Type B pancreatic cell (in vitro differentiated cells): ENCODE measurements around the gene SLC14A1. TPM values are rescaled to one million over a fixed set of nuclear protein-coding genes. Genes with fewer than 3 reads are reported as not detected.

Experiments used
- DNase-seq: peaks from one replicate; pipeline ENCODE4 v3.0.0; 2021; ENCODE audit warnings: mixed read lengths; ENCODE audit not compliant: unreplicated experiment; ENCODE audit errors: extremely low spot score
- H3K27ac Mint-ChIP-seq: 2 replicates; pipeline ENCODE4 v1.8.0; 2021; ENCODE audit warnings: mild to moderate bottlenecking, mixed read lengths
- H3K27me3 Mint-ChIP-seq: 2 replicates; pipeline ENCODE4 v1.8.0; 2021; ENCODE audit warnings: mixed read lengths
- H3K36me3 Mint-ChIP-seq: 2 replicates; pipeline ENCODE4 v1.8.0; 2021; ENCODE audit warnings: mixed read lengths
- H3K4me1 Mint-ChIP-seq: one replicate; pipeline ENCODE4 v1.8.0; 2021; ENCODE audit warnings: mixed read lengths; ENCODE audit not compliant: unreplicated experiment
- H3K4me3 Mint-ChIP-seq: 2 replicates; pipeline ENCODE4 v1.8.0; 2021; ENCODE audit warnings: mild to moderate bottlenecking, mixed read lengths
- H3K9me3 Mint-ChIP-seq: 2 replicates; pipeline ENCODE4 v1.8.0; 2021; ENCODE audit warnings: mixed read lengths
- CTCF ChIP-seq: fragments of 200-600 bp; sonication (generic); conservative IDR thresholded peaks from 2 replicates; pipeline ENCODE4 v1.5.0; 2021; ENCODE audit warnings: antibody characterized with exemption, mild to moderate bottlenecking
- total RNA-seq: library from RNA; stranded (reverse); gene quantifications from 2 replicates; pipeline ENCODE4 v1.2.1, GENCODE V29; 2021; ENCODE audit warnings: low replicate concordance

SLC14A1 gene
- total RNA-seq, 1 donor from 2014 or later, result 2.4 TPM

- no peak overlapping the region for H3K27ac Mint-ChIP-seq
- H3K36me3 Mint-ChIP-seq, result no peaks in the 10 kb centered on the region
- DNase-seq, result no peak
- H3K9me3 Mint-ChIP-seq, result peaks cover 14% of the 10 kb centered on the region
- H3K27me3 Mint-ChIP-seq, result peaks cover 6% of the 10 kb centered on the region
- H3K4me3 Mint-ChIP-seq, result no peak overlapping the region
- no peaks in the 10 kb centered on the region for H3K4me1 Mint-ChIP-seq
- TF ChIP-seq CTCF, result no peak
Observed at GRCh38 chr18:45708831-45709230, 15.2 kb upstream of the SLC14A1 start.

GRCh38 chr18:45712061-45712460, 11.9 kb upstream of the SLC14A1 start:
- Mint-ChIP-seq H3K36me3 (no peaks in the 10 kb centered on the region), H3K4me1 (no peaks in the 10 kb centered on the region), H3K27ac (no peak overlapping the region), H3K27me3 (peaks cover 6% of the 10 kb centered on the region), H3K9me3 (peaks cover 9% of the 10 kb centered on the region), H3K4me3 (no peak overlapping the region)
- DNase-seq, result no peak
- TF ChIP-seq CTCF, result no peak

- H3K4me3 Mint-ChIP-seq, result no peak overlapping the region
- H3K27ac Mint-ChIP-seq, result no peak overlapping the region
- no peak for TF ChIP-seq CTCF
- H3K36me3 Mint-ChIP-seq, result no peaks in the 10 kb centered on the region
- peaks cover 7% of the 10 kb centered on the region for H3K9me3 Mint-ChIP-seq
- H3K27me3 Mint-ChIP-seq, result peaks cover 6% of the 10 kb centered on the region
- no peak for DNase-seq
- H3K4me1 Mint-ChIP-seq, result no peaks in the 10 kb centered on the region
Observed at GRCh38 chr18:45713239-45713638, 10.7 kb upstream of the SLC14A1 start.

GRCh38 chr18:45715212-45715780, 8.7 kb upstream of the SLC14A1 start:
- H3K27me3 Mint-ChIP-seq, result peaks cover 9% of the 10 kb centered on the region
- H3K9me3 Mint-ChIP-seq, result no peaks in the 10 kb centered on the region
- H3K4me1 Mint-ChIP-seq, result no peaks in the 10 kb centered on the region
- TF ChIP-seq CTCF, result no peak
- no peak overlapping the region for H3K27ac Mint-ChIP-seq
- H3K4me3 Mint-ChIP-seq, result no peak overlapping the region
- DNase-seq, result no peak
- H3K36me3 Mint-ChIP-seq, result no peaks in the 10 kb centered on the region

- Mint-ChIP-seq H3K4me3 (no peak overlapping the region), H3K9me3 (no peaks in the 10 kb centered on the region)
Observed at GRCh38 chr18:45719106-45719505, 4.9 kb upstream of the SLC14A1 start.

More at GRCh38 chr18:45719106-45719505, 4.9 kb upstream of the SLC14A1 start:
- Mint-ChIP-seq H3K27ac (no peak overlapping the region), H3K36me3 (no peaks in the 10 kb centered on the region), H3K27me3 (peaks cover 15% of the 10 kb centered on the region), H3K4me1 (no peaks in the 10 kb centered on the region)
- TF ChIP-seq CTCF, result no peak
- no peak for DNase-seq
